GM18861 (cell line): ENCODE measurements around the gene BRD4.

Source experiments
- ATAC-seq: cut with Tn5 transposase; IDR thresholded peaks from one replicate; pipeline ENCODE4 v1.9.1; 2021; ENCODE audit not compliant: unreplicated experiment

Gene BRD4

GRCh38 chr19:15197275-15197941 is 134.9 kb downstream of the BRD4 start:
- ATAC-seq: no peak

DNA sequence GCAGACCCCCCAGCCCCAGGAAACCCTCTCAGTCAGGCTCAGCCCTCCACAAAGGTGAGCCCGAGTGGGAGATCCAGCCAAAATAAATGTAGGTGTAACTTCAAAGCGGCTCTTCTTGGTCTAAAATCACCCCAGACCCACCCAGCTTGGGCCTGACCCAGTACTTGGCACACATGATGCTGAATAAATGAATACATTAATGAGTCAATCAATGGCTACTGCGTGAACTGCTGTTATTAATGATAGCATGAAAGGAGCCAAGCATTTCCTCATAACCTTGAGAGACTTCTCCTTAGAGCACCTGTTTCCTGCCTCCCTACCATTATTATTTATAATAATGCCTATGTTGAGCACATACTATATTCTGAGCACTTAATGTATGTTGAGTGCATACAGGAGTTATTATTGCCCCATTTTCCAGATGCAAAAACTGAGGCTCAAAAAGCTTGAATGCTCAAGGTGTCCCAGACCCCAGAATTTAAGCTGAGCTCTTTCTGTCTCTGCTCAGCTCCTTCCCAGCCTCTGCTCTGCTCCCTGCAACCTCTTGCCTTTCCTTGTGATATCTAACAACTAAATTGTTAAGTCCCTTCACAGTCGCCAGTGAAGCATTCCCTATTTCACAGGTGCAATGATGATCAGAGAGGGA is 135.9 kb downstream of the BRD4 start:
- ATAC-seq: no peak

DNA sequence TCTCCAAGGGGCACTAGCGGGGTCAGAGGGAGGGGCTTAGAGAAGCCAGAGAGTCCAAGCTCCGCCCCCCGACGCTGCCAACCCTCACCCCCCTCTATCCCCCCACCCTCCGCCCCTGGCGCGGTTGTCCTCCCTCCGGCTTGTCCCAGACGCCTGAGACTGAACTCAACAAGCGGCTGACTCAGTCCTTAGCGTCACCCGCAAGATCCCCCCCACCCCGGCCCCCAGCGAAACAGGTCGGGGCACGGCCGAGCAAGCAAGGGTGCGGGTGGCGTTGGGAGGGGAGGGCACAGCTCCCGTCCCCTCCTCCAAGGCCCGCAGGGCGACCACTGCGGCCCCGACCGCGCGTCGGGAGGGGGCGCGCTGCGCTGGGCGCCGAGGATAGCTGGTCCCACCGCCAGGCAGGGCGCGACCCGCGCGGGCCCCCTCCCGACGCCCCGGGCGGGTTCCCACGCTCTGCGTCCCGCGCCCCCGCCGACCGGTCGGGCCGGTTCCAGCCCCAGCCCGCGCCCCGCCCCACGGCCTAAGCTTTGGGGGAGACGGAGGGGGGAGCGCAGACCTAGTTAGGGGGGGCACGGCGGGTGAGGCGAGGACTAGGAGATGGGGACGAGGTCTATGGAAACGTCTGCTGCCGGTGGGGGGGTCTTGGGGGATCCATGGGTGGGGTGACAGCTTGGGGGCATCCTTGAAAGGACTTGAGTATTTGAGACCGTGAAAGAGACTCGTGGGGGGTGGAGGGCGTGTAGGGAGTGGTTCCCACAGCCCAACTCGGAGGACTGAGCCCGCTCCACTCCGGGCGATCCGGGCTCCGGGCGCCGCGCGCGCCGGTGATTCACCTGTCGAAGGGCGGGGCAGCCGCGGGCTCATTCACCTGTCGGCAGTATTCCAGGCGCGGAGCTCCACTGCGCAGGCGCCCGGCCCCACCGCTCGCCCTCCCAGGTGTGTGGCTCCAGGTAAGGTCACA is 136.7 kb downstream of the BRD4 start:
- no peak for ATAC-seq

DNA sequence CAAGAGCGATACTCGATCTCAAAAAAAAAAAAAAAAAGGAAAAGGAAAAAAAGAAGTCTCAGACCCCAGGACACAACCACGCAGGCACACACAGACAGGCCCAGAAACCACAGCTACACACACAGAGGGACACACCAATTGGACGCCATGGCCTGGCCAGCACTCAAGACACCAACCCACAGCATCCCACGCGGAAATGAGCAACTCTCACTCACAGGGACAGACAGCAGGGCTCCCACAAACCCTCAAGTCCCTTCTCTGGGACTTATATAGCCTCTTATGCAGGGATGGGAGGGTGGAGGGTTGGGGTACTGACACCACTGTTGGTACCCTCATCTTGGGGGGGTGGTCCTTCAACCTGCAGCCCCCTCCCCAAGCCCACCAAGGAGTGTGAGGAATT is 137.4 kb downstream of the BRD4 start:
- no peak for ATAC-seq

GRCh38 chr19:15191982-15192381 is 140.4 kb downstream of the BRD4 start:
- no peak for ATAC-seq

GRCh38 chr19:15191514-15191913 is 140.8 kb downstream of the BRD4 start:
- no peak for ATAC-seq

DNA sequence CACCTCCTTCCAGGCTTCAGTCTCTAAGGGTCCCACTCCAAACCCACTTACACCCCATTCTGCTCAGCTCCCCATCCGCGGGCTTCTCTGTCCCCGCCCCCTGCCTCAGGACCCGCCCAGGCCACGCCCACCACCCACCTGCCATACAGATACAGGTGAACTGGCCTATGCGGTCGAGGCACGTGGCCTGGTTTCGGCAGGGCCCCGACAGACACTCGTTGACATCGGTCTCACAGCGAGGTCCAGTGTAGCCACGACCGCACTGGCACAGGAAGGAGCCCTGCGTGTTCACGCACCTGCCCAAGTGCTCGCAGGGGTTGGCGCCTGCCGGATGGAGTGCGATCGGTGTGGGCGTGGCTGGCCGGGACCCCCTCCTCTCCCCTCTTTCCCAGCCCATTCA is 143.5 kb downstream of the BRD4 start:
- no peak for ATAC-seq

DNA sequence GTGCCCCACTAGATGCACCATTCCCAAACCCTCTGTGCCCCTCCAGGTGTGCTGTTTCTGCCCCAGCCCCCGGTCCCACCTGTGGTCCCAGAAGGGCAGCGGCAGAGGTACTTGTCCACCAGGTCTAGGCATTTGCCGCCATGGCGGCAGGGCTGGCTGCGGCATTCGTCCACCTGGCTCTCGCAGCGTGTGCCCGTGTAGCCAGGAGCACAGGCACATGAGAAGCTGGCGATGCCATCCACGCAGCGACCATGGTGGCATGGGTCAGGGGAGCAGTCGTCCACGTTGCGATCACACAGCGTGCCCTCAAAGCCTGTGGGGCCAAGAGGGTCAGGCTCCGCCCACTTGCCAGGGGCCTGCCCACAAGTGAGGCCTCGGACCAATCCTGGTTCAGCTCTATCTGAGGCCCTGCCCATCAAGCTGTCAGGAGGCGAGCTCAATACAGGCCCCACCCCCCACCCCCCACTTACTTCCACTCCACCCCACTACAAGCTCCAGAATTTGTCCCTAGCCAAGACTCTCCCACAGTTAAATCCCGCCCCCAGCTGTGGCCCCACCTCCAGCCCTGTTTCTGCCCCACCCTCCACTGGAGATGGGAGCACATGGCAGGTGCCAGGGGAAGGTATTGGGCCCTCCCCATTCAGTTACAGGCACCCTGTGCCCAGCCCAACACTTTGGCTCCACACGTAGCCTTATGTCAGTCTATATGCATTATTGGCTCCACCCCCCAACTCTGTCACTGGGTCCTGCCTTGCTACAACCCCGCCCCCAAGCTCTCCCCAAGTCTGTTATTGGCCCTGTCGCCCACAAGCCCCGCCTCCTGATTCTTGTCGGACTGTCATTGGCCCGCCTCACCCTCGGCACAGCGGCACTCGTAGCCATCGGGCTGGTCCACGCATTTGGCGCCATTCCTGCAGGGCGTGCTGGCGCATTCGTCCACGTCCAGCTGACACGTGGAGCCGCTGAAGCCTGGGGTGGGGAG is 145.0 kb downstream of the BRD4 start:
- ATAC-seq: no peak
